ENCODE results near the gene RDH14.

RDH14 gene

DNA sequence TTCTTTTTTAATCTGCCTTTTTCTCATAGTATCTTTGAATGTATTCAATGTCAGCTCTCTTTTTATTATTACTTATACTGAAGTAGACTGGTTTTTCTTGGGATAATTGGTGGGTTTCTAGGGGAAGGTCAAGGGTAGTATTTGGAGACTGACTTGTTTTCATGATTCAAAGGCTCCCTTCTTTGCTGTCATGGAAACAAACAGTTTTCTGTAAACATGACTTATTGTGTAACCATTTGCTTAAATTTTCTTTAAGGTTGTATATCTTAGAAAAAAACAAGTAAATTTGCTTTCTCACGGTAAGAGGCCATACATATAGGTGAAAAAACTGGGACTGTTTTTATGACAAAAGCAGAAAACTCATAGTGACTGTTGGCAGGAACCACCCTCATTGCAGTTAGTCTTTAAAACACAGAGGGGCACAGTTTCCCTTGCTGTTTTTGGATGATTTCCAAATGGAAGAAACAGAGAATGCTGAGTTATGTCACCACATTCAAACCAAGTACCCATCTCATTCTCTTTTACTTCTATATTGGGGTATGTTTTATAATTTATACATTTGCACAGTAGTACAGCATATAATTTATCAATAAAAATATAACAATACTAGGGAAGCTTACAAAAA, 5.8 kb upstream of the RDH14 start:
- DNase-seq (ENCODE audit: low read depth in 2 of 2), result no peak

GRCh38 chr2:18560797-18561085, 288 bp upstream of the RDH14 start:
- no peak for DNase-seq (ENCODE audit: low read depth in 2 of 2)

DNA sequence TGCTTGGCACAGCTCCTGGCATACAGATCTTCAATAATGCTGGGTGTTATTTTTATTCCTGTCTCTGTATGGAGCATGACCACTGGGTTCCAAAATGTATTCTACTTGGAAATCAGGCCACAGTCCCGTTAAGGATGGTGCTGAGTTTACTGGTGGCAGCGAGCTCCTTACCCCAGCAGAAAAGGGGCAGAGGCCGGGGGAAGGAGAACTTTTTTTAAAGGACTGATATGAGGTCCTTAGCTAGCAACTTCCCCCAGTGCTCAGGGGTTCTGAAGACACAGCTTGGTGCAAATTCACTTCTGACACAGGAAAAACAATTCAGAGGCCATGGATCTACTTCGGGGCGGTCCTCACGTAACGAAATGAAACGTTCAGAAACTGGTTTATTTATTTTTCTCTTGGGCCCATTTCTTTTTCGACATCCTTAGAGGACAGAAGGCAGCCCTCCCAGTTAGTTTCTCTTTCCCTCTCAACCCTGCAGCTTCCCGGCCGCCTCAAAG, 872 bp downstream of the RDH14 start:
- no peak for DNase-seq (ENCODE audit: low read depth in 2 of 2)

DNA sequence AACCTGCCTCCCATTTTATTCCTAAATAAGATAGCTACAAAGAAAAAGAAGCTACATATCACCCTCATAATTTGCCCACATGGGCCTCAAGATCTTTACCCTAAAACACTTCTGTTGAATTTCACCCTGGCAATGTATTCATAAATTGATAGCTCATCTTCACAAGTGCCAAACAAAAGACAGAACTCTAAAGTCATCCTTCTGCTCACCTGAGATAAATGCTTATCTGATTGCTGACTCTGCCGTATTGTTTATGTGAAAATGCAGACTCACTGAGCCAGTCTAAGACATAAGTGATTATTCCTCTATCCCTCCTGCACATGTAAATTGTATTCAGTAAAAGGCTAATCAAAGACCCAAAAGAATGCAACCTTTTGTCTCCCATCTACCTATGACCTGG, 2.0 kb downstream of the RDH14 start:
- no peak for DNase-seq (ENCODE audit: low read depth in 2 of 2)

GRCh38 chr2:18557121-18557520, 3.3 kb downstream of the RDH14 start:
- no peak for DNase-seq (ENCODE audit: low read depth in 2 of 2)

GRCh38 chr2:18552351-18553077, 7.9 kb downstream of the RDH14 start:
- no peak for DNase-seq (ENCODE audit: low read depth in 2 of 2)

DNA sequence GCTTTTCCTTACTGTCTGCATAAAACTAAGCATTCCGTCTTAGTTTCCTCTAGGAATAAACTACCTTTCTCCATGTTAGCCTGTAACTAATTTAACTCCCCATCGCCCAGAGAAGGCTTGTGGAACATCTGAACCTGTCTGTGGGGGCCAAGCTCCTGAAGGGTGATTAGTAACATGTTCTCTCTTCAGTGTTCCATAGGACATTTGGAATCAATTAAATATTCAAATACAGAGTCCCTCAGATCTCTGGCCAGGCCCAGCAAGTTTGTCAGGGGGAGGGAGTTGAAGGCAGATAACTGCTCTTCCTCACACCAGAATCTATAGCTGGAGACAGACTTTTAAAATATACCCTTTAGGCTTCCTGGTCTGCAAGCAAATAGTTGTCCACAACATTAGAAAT, 8.8 kb downstream of the RDH14 start:
- no peak for DNase-seq (ENCODE audit: low read depth in 2 of 2)

GRCh38 chr2:18551169-18551568, 9.3 kb downstream of the RDH14 start:
- no peak for DNase-seq (ENCODE audit: low read depth in 2 of 2)

GRCh38 chr2:18550433-18550832, 10.0 kb downstream of the RDH14 start:
- DNase-seq (ENCODE audit: low read depth in 2 of 2), result no peak

DNA sequence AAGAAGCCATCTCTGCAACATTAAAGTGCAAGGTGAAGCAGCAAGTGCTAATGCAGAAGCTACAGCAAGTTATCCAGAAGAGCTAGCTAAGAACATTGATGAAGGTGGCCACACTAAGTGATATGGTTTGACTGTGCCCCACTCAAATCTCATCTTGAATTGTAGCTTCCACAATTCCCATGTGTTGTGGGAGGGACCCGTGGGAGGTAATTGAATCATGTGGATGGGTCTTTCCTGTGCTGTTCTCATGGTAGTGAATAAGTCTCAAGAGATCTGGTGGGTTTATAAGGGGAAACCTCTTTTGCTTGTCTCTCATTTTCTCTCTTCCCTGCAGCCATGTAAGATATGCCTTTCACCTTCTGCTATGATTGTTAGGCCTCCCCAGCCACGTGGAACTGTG, 11.4 kb downstream of the RDH14 start:
- DNase-seq (ENCODE audit: low read depth in 2 of 2), result no peak

DNA sequence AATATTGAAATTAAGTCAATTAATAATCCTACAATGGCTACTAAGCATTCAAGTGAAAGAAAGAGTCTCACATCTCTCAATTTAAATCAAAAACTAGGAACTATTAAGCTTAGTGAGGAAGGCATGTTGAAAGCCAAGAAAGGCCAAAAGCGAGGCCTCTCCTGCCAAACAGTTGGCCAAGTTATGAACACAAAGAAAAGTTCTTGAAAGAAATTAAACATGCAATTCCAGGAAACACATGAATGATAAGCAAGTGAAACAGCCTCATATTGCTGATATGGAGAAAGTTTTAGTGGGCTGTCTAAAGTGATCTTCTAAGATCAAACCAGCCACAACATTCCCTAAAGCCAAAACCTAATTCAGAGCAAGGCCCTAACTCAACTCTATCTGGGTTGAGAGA, 11.8 kb downstream of the RDH14 start:
- DNase-seq (ENCODE audit: low read depth in 2 of 2), result no peak

GRCh38 chr2:18546567-18546966, 13.9 kb downstream of the RDH14 start:
- no peak for DNase-seq (ENCODE audit: low read depth in 2 of 2)

GRCh38 chr2:18545384-18545783, 15.1 kb downstream of the RDH14 start:
- DNase-seq (ENCODE audit: low read depth in 2 of 2), result no peak

DNA sequence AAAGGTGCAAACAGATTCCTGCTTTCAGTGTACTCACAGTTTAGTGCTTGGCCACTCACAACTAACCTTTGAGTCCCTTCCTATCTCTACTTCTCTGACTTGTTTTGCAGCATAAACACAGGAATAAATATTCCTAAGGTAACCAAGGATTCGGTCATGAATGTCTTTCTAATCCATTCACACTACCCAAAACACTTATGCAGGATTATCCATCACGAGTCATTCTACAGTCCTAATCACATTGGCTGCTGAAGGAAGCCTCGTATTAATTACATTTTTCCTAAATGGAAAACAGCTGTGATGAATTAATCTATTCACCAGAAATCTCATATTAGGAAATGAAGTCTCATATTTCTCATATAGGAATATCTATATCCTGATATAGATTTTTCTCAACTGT, 16.3 kb downstream of the RDH14 start:
- DNase-seq (ENCODE audit: low read depth in 2 of 2), result no peak

- no peak for DNase-seq (ENCODE audit: low read depth in 2 of 2)
Measured at GRCh38 chr2:18540872-18541271, 19.6 kb downstream of the RDH14 start.

- no peak for DNase-seq (ENCODE audit: low read depth in 2 of 2)
Measured at GRCh38 chr2:18536697-18537096, 23.8 kb downstream of the RDH14 start.

DNA sequence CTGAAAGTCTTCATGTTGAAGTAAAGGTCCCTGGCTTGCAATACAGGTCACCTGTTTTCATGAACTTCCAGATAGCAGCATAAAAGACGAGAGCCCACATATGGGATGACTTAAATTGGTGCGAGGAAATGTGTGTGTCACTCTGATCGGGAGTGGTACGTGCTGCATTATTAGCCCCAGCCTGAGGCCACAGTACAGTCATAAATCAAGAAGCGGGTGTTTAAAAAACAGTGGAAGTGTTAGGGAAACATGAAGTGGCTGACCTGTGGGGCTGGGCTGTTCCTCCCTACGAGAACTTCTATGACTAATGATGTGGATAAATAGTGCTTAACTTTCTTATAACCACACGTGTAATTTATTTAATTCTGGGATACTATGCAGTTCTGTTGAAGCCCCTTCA, 24.4 kb downstream of the RDH14 start:
- no peak for DNase-seq (ENCODE audit: low read depth in 2 of 2)

GRCh38 chr2:18531194-18531593, 29.3 kb downstream of the RDH14 start:
- no peak for DNase-seq (ENCODE audit: low read depth in 2 of 2)

GRCh38 chr2:18527822-18528221, 32.6 kb downstream of the RDH14 start:
- DNase-seq (ENCODE audit: low read depth in 2 of 2), result no peak

- no peak for DNase-seq (ENCODE audit: low read depth in 2 of 2)
Measured at GRCh38 chr2:18527326-18527725, 33.1 kb downstream of the RDH14 start.

DNA sequence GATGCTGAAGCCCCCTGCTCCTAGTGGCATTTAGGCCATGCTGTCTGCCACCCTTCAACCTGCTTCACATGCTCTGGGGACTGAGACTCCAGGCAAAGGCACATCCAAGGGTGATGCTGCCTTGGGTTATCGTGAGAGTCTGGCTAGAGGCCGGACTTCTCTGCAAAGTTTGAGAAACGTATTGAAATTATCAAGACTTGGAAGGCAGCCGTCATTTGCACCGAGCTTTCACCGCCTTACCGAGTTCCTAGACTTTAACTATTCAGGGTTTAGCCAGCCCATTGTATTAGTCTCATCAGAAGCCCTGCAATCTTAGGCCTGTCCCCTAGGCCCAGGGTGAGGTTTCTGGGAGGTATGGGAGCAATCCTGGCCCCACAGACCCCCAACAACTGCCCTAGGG, 34.0 kb downstream of the RDH14 start:
- DNase-seq (ENCODE audit: low read depth in 2 of 2), result no peak

- no peak for DNase-seq (ENCODE audit: low read depth in 2 of 2)
Measured at GRCh38 chr2:18525852-18526251, 34.6 kb downstream of the RDH14 start.

GRCh38 chr2:18525236-18525635, 35.2 kb downstream of the RDH14 start:
- DNase-seq (ENCODE audit: low read depth in 2 of 2), result no peak
